Parathyroid adenoma (tissue), 2 donors: ENCODE results near the gene SLC6A9.

Experiments used
- H2AFZ ChIP-seq: fragments of 300-600 bp; sonication (generic); one replicate; pipeline ENCODE4 v1.7.0; 2017; ENCODE audit warnings: antibody characterized with exemption, mild to moderate bottlenecking
- H3K27ac ChIP-seq: fragments of 300-600 bp; sonication (generic); one replicate; pipeline ENCODE4 v1.7.0; 2017
- H3K27me3 ChIP-seq: fragments of 300-600 bp; sonication (generic); one replicate; pipeline ENCODE4 v1.7.0; 2017; ENCODE audit warnings: low read length; ENCODE audit not compliant: control insufficient read depth, insufficient read depth
- H3K36me3 ChIP-seq: fragments of 300-600 bp; sonication (generic); one replicate; pipeline ENCODE4 v1.7.0; 2017; ENCODE audit warnings: low read length; ENCODE audit not compliant: control insufficient read depth, insufficient read depth
- H3K4me1 ChIP-seq: fragments of 300-600 bp; sonication (generic); one replicate; pipeline ENCODE4 v1.7.0; 2017; ENCODE audit warnings: control low read depth
- H3K4me2 ChIP-seq: fragments of 300-600 bp; sonication (generic); one replicate; pipeline ENCODE4 v1.7.0; 2017; ENCODE audit warnings: low read length
- H3K4me3 ChIP-seq: fragments of 300-600 bp; sonication (generic); one replicate; pipeline ENCODE4 v1.7.0; 2017; ENCODE audit warnings: low read depth, low read length
- H3K79me2 ChIP-seq: fragments of 300-600 bp; sonication (generic); one replicate; pipeline ENCODE4 v1.7.0; 2017; ENCODE audit warnings: control low read depth
- H3K9ac ChIP-seq: fragments of 300-600 bp; sonication (generic); one replicate; pipeline ENCODE4 v1.7.0; 2017; ENCODE audit warnings: mild to moderate bottlenecking
- H3K9me3 ChIP-seq: fragments of 300-600 bp; sonication (generic); one replicate; pipeline ENCODE4 v1.7.0; 2017; ENCODE audit warnings: low read length; ENCODE audit not compliant: control insufficient read depth
- CTCF ChIP-seq: fragments of 300-600 bp; sonication (generic); IDR thresholded peaks from one replicate; pipeline ENCODE4 v1.7.0; 2017; ENCODE audit warnings: antibody characterized with exemption, mild to moderate bottlenecking
- donor health status: primary hyperparathyroidism.

Gene SLC6A9

GRCh38 chr1:44033041-44033575 lies 1.8 kb upstream of the SLC6A9 start:
- Histone ChIP-seq H3K4me1 (no peaks in the 10 kb centered on the region), H3K27ac (no peak overlapping the region), H3K4me2 (no peak overlapping the region), H3K36me3 (no peaks in the 10 kb centered on the region), H2AFZ (no peak overlapping the region), H3K79me2 (no peaks in the 10 kb centered on the region), H3K9me3 (no peaks in the 10 kb centered on the region), H3K9ac (no peak overlapping the region), H3K27me3 (no peaks in the 10 kb centered on the region), H3K4me3 (no peak overlapping the region)
- no peak for TF ChIP-seq CTCF

GRCh38 chr1:44032170-44032790 lies 1.0 kb upstream of the SLC6A9 start:
- no peak overlapping the region for H3K27ac ChIP-seq
- no peak overlapping the region for H2AFZ ChIP-seq
- no peaks in the 10 kb centered on the region for H3K36me3 ChIP-seq
- H3K9me3 ChIP-seq = no peaks in the 10 kb centered on the region
- H3K4me1 ChIP-seq = no peaks in the 10 kb centered on the region
- no peak overlapping the region for H3K4me3 ChIP-seq
- no peak overlapping the region for H3K4me2 ChIP-seq
- H3K9ac ChIP-seq = no peak overlapping the region
- no peak for TF ChIP-seq CTCF
- no peaks in the 10 kb centered on the region for H3K27me3 ChIP-seq
- no peaks in the 10 kb centered on the region for H3K79me2 ChIP-seq

- no peaks in the 10 kb centered on the region for H3K79me2 ChIP-seq
- H3K4me2 ChIP-seq = peak overlapping the region; percentile 93
- no peaks in the 10 kb centered on the region for H3K9me3 ChIP-seq
- peak overlapping the region; percentile 71 for H3K27ac ChIP-seq
- H3K36me3 ChIP-seq = no peaks in the 10 kb centered on the region
- H2AFZ ChIP-seq = peak overlapping the region; percentile 93
- no peak overlapping the region for H3K9ac ChIP-seq
- H3K4me1 ChIP-seq = no peaks in the 10 kb centered on the region
- no peak for TF ChIP-seq CTCF
- peak overlapping the region; percentile 66 for H3K4me3 ChIP-seq
- H3K27me3 ChIP-seq = no peaks in the 10 kb centered on the region
Measured at GRCh38 chr1:44030605-44031251, 534 bp downstream of the SLC6A9 start.

GRCh38 chr1:44029911-44030604 lies 1.2 kb downstream of the SLC6A9 start:
- H3K9ac ChIP-seq = peak overlapping the region; percentile 53
- H3K4me2 ChIP-seq = peak overlapping the region; percentile 93
- H3K36me3 ChIP-seq = no peaks in the 10 kb centered on the region
- peak overlapping the region; percentile 66 for H3K4me3 ChIP-seq
- TF ChIP-seq CTCF = no peak
- H2AFZ ChIP-seq = peak overlapping the region; percentile 93
- H3K9me3 ChIP-seq = no peaks in the 10 kb centered on the region
- no peaks in the 10 kb centered on the region for H3K27me3 ChIP-seq
- H3K79me2 ChIP-seq = no peaks in the 10 kb centered on the region
- peak overlapping the region; percentile 81 for H3K27ac ChIP-seq
- no peaks in the 10 kb centered on the region for H3K4me1 ChIP-seq
